PC-3 (cell line): ENCODE results near the gene ELAVL3. TPM values are rescaled to one million over a fixed set of nuclear protein-coding genes. Genes with fewer than 3 reads are reported as not detected.

Source experiments
- ATAC-seq: fragments of 200-7000 bp; cut with Tn5 transposase; 2 replicates; pipeline ENCODE4 v1.9.1; 2020; ENCODE audit warnings: mild to moderate bottlenecking, moderate library complexity
- BruUV-seq: library from RNA; stranded (reverse); fragments of 400-500 nt; replicated peaks from 2 replicates; lab custom pipeline; 2021; lab: Mats Ljungman, UMichigan
- CTCF ChIA-PET: fragments of 300-600 bp; sonication (Branson Sonifier 250); formaldehyde crosslinking; loops from one replicate; lab custom pipeline; 2022; ENCODE audit warnings: antibody characterized with exemption; lab: Charles Lee
- POLR2A ChIA-PET: fragments of 300-600 bp; sonication (Branson Sonifier 250); formaldehyde crosslinking; loops from one replicate; lab custom pipeline; 2022; ENCODE audit warnings: antibody characterized with exemption; ENCODE audit not compliant: unreplicated experiment; lab: Charles Lee
- DNase-seq: peaks from one replicate; pipeline ENCODE4 v3.0.0-alpha.2; 2015
- H2AFZ ChIP-seq: fragments of 300-600 bp; sonication (generic); 2 replicates; pipeline ENCODE4 v1.6.0; 2016; ENCODE audit warnings: antibody characterized with exemption, low read length
- H3F3A ChIP-seq: fragments of 300-600 bp; sonication (generic); one replicate; pipeline ENCODE4 v1.6.0; 2017; ENCODE audit warnings: antibody characterized with exemption, low read length, control low read depth, mild to moderate bottlenecking; ENCODE audit not compliant: unreplicated experiment
- H3K27ac ChIP-seq: fragments of 300-600 bp; sonication (generic); 2 replicates; pipeline ENCODE4 v1.5.1; 2016; ENCODE audit warnings: mild to moderate bottlenecking, low read length
- H3K27me3 ChIP-seq: fragments of 300-600 bp; sonication (generic); 2 replicates; pipeline ENCODE4 v1.6.1; 2016; ENCODE audit warnings: low read length, mixed read lengths
- H3K36me3 ChIP-seq: fragments of 300-600 bp; sonication (generic); 2 replicates; pipeline ENCODE4 v1.6.1; 2016; ENCODE audit warnings: low read depth, mixed run types, low read length, mixed read lengths
- H3K4me1 ChIP-seq: fragments of 300-600 bp; sonication (generic); 2 replicates; pipeline ENCODE4 v1.5.1; 2016; ENCODE audit warnings: low read length; ENCODE audit not compliant: insufficient read depth
- H3K4me2 ChIP-seq: fragments of 300-600 bp; sonication (generic); 2 replicates; pipeline ENCODE4 v1.6.0; 2016; ENCODE audit warnings: low read length
- H3K4me3 ChIP-seq: fragments of 300-600 bp; sonication (generic); 2 replicates; pipeline ENCODE4 v1.5.1; 2016; ENCODE audit warnings: mild to moderate bottlenecking, low read length, mixed read lengths
- H3K79me2 ChIP-seq: fragments of 300-600 bp; sonication (generic); 2 replicates; pipeline ENCODE4 v1.6.1; 2017; ENCODE audit warnings: low read length, mixed read lengths
- H3K9ac ChIP-seq: fragments of 300-600 bp; sonication (generic); 2 replicates; pipeline ENCODE4 v1.6.0; 2016; ENCODE audit warnings: mild to moderate bottlenecking, low read length
- H3K9me2 ChIP-seq: fragments of 300-600 bp; sonication (generic); replicated peaks from 2 replicates; pipeline ENCODE4 v1.6.1; 2016; ENCODE audit warnings: mixed run types, low read length, mixed read lengths
- H3K9me3 ChIP-seq: fragments of 300-600 bp; sonication (generic); 2 replicates; pipeline ENCODE4 v1.6.1; 2016; ENCODE audit warnings: low read length, mixed read lengths
- H4K20me1 ChIP-seq: fragments of 300-600 bp; sonication (generic); 2 replicates; pipeline ENCODE4 v1.6.1; 2016; ENCODE audit warnings: low read length, mixed read lengths
- CTCF ChIP-seq: fragments of 300-600 bp; sonication (generic); conservative IDR thresholded peaks from 2 replicates; pipeline ENCODE4 v1.5.1; 2017; ENCODE audit warnings: antibody characterized with exemption, low read depth, mild to moderate bottlenecking, low read length
- EZH2 ChIP-seq: fragments of 300-600 bp; sonication (generic); IDR thresholded peaks from one replicate; pipeline ENCODE4 v1.6.1; 2017; ENCODE audit warnings: antibody characterized with exemption, mild to moderate bottlenecking, low read length; ENCODE audit not compliant: unreplicated experiment
- EZH2phosphoT487 ChIP-seq: fragments of 300-600 bp; sonication (generic); IDR thresholded peaks from 2 replicates; pipeline ENCODE4 v1.6.1; 2018; ENCODE audit warnings: mild to moderate bottlenecking, antibody characterized with exemption, low read length, borderline replicate concordance
- intact Hi-C: fragments of 100-400 bp; cut with micrococcal nuclease; formaldehyde crosslinking; loops from 2 replicates; pipeline ENCODE4 v1.9.0; 2023
- total RNA-seq: library from RNA; depleted of rRNA; stranded (reverse); fragments of >200 nt; gene quantifications from 2 replicates; pipeline ENCODE4 v1.2.3, GENCODE V29; 2014

Gene ELAVL3
- total RNA-seq, 1 experiment from 2014 or later: not detected

DNA sequence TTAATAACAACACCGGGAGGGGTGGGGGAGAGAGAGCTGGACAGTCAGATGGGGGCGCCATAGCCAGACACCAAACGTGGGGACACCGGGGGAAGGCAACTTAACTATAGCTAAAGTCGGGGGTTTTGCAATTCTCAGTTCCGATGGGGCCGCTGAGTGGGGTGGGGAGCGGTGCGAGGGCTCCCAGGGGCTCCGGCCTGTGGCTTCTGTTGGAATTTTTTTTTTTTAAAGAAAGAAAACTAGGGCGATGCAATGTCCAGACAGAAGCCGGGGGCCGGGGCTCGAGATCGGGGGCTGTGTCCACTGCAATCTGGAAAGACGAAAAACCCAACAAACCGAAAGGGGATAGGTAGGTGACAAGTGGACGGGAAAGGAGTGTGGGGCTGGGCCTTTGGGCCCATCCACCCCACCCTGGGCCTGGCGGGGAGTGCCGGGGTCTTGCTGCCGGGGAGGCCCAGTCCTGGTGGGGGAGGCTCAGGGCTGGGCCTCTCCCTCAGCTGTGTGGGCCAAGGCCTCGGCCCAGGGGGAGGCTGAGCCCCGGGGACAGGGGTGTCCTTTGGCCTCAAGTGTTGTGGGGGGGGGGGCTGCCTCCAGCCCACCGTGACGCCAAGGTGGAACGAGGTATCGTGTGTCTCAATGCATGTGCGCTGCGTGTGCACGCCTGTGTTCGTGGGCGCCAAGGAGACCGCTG, 28.1 kb downstream of the ELAVL3 start:
- Histone ChIP-seq H3K27me3 (no peaks in the 10 kb centered on the region), H2AFZ (no peak overlapping the region), H4K20me1 (no peaks in the 10 kb centered on the region), H3K4me2 (no peak overlapping the region), H3K9me2 (no peaks in the 10 kb centered on the region), H3K9me3 (no peaks in the 10 kb centered on the region), H3K36me3 (peaks cover 18% of the 10 kb centered on the region), H3K4me3 (no peak overlapping the region), H3K79me2 (no peaks in the 10 kb centered on the region), H3F3A (no peaks in the 10 kb centered on the region), H3K9ac (no peak overlapping the region), H3K27ac (no peak overlapping the region), H3K4me1 (no peaks in the 10 kb centered on the region)
- DNase-seq: no peak
- POLR2A ChIA-PET: no interaction called here
- intact Hi-C loops: no loop called here
- BruUV-seq: no TSS peak
- TF ChIP-seq CTCF (peak; percentile 49), EZH2 (no peak), EZH2phosphoT487 (no peak)
- CTCF ChIA-PET: interaction anchor here (0.6 kb wide), 2 partner anchors 30 to 83 kb away, joined by 3 to 4 read pairs; no protein-coding TSS in a partner anchor
- no peak for ATAC-seq

DNA sequence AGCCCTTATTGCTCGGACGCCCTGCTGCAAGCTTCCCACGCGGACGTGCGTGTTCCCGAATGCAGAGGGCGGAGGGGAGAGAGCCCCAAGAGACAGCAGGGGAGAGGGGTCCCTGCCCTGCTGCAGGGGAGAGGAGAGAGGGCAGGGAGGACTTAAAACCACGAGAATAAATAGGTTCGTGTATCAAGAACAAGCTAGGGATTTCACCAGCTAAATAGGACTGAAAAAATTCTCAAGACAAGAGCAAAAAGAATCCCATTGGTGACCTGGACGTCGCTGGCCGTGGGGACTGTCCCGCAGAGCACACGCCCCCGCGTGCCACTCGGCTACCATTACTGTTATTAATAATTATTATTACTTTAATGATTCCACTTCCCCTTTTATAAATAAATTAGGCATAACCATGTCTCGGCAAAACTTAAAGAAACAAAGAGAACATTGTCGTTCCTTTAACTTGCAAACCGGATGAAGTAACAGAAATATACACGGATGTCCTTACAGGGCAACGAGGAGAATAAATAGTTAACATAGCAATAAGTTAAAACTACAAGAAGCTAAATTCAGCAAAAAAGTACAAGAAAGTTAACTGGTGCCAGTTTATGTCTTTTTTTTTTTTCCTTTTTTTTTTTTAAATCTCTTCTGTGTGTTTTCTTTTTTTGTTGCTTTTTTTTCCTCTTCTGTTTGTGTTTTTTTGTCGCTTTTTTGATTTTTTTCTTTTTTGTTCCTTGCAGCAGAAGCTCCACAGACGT, 28.8 kb downstream of the ELAVL3 start:
- ChIA-PET POLR2A (no interaction called here), CTCF (interaction anchor here (0.6 kb wide), 2 partner anchors 30 to 264 kb away, joined by 3 read pairs; no protein-coding TSS in a partner anchor)
- H3K9me3 ChIP-seq: no peaks in the 10 kb centered on the region
- no peak for TF ChIP-seq EZH2phosphoT487
- TF ChIP-seq CTCF: no peak
- TF ChIP-seq EZH2: no peak
- H4K20me1 ChIP-seq: no peaks in the 10 kb centered on the region
- H3K27ac ChIP-seq: no peak overlapping the region
- ATAC-seq (no peak), DNase-seq (no peak)
- no peak overlapping the region for H3K4me3 ChIP-seq
- intact Hi-C loops: no loop called here
- H3K4me2 ChIP-seq: no peak overlapping the region
- H3F3A ChIP-seq: no peaks in the 10 kb centered on the region
- no peak overlapping the region for H3K9ac ChIP-seq
- H3K4me1 ChIP-seq: no peaks in the 10 kb centered on the region
- no peaks in the 10 kb centered on the region for H3K79me2 ChIP-seq
- no peaks in the 10 kb centered on the region for H3K27me3 ChIP-seq
- H3K9me2 ChIP-seq: no peaks in the 10 kb centered on the region
- H2AFZ ChIP-seq: no peak overlapping the region
- peaks cover 25% of the 10 kb centered on the region for H3K36me3 ChIP-seq
- BruUV-seq: no TSS peak

GRCh38 chr19:11451327-11451870, 29.4 kb downstream of the ELAVL3 start:
- BruUV-seq: no TSS peak
- Histone ChIP-seq H4K20me1 (no peaks in the 10 kb centered on the region), H3K36me3 (peaks cover 27% of the 10 kb centered on the region), H3K79me2 (no peaks in the 10 kb centered on the region), H3K9me3 (no peaks in the 10 kb centered on the region), H3K4me2 (no peak overlapping the region), H3K9me2 (no peaks in the 10 kb centered on the region), H3K4me3 (no peak overlapping the region), H3K9ac (no peak overlapping the region), H3K27ac (no peak overlapping the region), H3K27me3 (no peaks in the 10 kb centered on the region), H2AFZ (no peak overlapping the region), H3F3A (no peaks in the 10 kb centered on the region), H3K4me1 (no peaks in the 10 kb centered on the region)
- intact Hi-C loops: no loop called here
- no peak for TF ChIP-seq EZH2phosphoT487
- TF ChIP-seq EZH2: no peak
- TF ChIP-seq CTCF: no peak
- ChIA-PET CTCF (no interaction called here), POLR2A (no interaction called here)
- ATAC-seq: no peak
- DNase-seq: no peak
